ENCODE results near the gene CLK2. TPM values are rescaled to one million over a fixed set of nuclear protein-coding genes. Genes with fewer than 3 reads are reported as not detected.

Gene CLK2
- total and polyA plus RNA-seq, 9 of the 15 experiments (the other 6 are each of a cell fraction or from before 2014, with no cell fraction given): 13.5 to 81.4 (median 39.6) TPM

DNA sequence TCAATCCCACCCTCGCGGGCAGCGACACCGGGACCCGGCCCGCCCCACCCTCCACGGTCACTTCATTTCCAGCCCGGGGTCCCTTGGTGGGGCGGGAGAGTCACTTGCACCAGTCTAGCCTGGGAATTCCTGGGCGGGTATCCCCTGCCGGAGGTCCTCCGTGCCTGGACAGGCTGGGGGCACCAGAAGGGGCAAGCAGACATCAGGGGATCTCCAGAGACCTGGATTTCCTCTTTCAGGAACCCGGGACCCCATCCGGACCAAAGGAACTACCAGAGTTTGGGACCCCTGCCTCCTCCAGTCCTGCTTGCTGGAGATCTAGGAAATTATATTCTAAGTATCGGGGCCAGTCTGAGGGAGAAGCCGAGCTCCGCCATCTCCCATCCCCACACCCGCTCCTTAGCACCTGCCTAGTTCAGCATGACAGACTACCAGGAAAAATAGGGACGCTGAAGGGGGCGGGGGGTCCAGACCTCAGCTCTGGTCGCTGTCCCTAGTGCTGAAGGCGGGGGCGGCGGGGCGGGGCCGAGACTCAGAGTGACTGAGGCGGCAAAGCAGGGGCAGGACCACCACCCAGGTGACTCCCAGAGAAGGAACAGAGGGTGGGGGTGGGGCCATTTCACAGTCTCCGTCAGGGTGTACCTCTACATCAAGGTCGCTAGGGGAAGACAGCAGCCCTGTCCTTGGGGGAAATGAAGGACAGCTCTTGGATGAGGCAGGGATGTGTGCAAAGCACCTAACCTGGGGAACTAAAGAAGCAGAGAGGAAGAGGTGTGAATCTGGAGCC is 4.8 kb upstream of the CLK2 start:
- POLR2A ChIA-PET: interaction anchor here (0.6 to 1.0 kb wide), 6 partner anchors 10 to 95 kb away, joined by 3 to 5 read pairs (median 3); partner anchors contain the start of gene SCAMP3
- TF ChIP-seq MTA1 (IDR thresholded peaks at IDR 0.05; ENCODE audit: borderline replicate concordance) (no peak), EGR1 (conservative IDR thresholded peaks at IDR 0.05) (peak; percentile 97), RCOR1 (IDR thresholded peaks at IDR 0.05; ENCODE audit: borderline replicate concordance in 1 of 2, low read depth in 2 of 2, low read length in 2 of 2) (peak in 1 of 2 experiments; percentile 5; a peak in 1 of 4 replicates), MXI1 (IDR thresholded peaks at IDR 0.05; ENCODE audit: low read depth, low read length) (0 out of 2 replicates have a peak, but pooled peaks have one; percentile 30), RFX5 (IDR thresholded peaks at IDR 0.05; ENCODE audit: low read depth, low read length) (no peak), POLR2AphosphoS5 (IDR thresholded peaks at IDR 0.05; ENCODE audit: control insufficient read depth, insufficient read depth, low read depth, low read length) (no peak), CEBPB (tag; IDR thresholded peaks at IDR 0.05) (no peak), ZNF3 (CRISPR knock-in tag; IDR thresholded peaks at IDR 0.05) (no peak), SAP30 (IDR thresholded peaks at IDR 0.05; ENCODE audit: borderline replicate concordance, insufficient read depth, low read depth, low read length, poor library complexity, severe bottlenecking) (peak; percentile 49), ZBTB7A (IDR thresholded peaks at IDR 0.05; ENCODE audit: borderline replicate concordance, control insufficient read depth, low read depth, low read length) (peak; percentile 96), VEZF1 (CRISPR knock-in tag; IDR thresholded peaks at IDR 0.05) (peak; percentile 59), SOX6 (IDR thresholded peaks at IDR 0.05) (no peak), CBX5 (IDR thresholded peaks at IDR 0.05; ENCODE audit: borderline replicate concordance, low read depth) (peak; percentile 17; the same call in 1 of the 2 replicates), RBM39 (optimal IDR thresholded peaks at IDR 0.05; ENCODE audit: low read depth, low read length) (no peak), CREM (IDR thresholded peaks at IDR 0.05; ENCODE audit: low read depth) (peak; percentile 34; the same call in 1 of the 2 replicates), SETDB1 (IDR thresholded peaks at IDR 0.05; ENCODE audit: low read length) (no peak), ESRRA (IDR thresholded peaks at IDR 0.05; ENCODE audit: borderline replicate concordance, low read depth) (peak; percentile 58; the same call in 1 of the 2 replicates)
- TF ChIP-seq, protein P1, sequence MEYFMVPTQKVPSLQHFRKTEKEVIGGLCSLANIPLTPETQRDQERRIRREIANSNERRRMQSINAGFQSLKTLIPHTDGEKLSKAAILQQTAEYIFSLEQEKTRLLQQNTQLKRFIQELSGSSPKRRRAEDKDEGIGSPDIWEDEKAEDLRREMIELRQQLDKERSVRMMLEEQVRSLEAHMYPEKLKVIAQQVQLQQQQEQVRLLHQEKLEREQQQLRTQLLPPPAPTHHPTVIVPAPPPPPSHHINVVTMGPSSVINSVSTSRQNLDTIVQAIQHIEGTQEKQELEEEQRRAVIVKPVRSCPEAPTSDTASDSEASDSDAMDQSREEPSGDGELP (CRISPR knock-in tag; IDR thresholded peaks at IDR 0.05; ENCODE audit: borderline replicate concordance): peak; percentile 68; the same call in 1 of the 2 replicates
- TF ChIP-seq, protein P2, sequence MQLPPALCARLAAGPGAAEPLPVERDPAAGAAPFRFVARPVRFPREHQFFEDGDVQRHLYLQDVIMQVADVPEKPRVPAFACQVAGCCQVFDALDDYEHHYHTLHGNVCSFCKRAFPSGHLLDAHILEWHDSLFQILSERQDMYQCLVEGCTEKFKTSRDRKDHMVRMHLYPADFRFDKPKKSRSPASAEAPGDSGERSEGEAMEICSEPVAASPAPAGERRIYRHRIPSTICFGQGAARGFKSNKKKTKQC (CRISPR knock-in tag; IDR thresholded peaks at IDR 0.05): peak; percentile 59

More for the DNA sequence above, 4.8 kb upstream of the CLK2 start:
- intact Hi-C loops (cut with micrococcal nuclease): loop anchor here (1.0 to 2.0 kb wide), 3 partner anchors 23 to 45 kb away; partner anchors contain the start of genes FDPS and PKLR
- CTCF ChIA-PET (ENCODE audit: low intra/inter-chr PET ratio): interaction anchor here (0.7 to 2.0 kb wide), 3 partner anchors 29 to 45 kb away, joined by 3 to 12 read pairs (median 5); no protein-coding TSS in a partner anchor
- 2% methylated on average over 22 of the region's 29 CpGs for WGBS (ENCODE audit: insufficient coverage, low coverage, missing lambda C conversion rate)
- peak overlapping the region; percentile 57 for H3K4me3 ChIP-seq
- peaks cover 9% of the 10 kb centered on the region for H3K79me2 ChIP-seq (ENCODE audit: control insufficient read depth, insufficient read depth, low read length)
- ATAC-seq (peak; percentile 30), FAIRE-seq (peak; percentile 60), DNase-seq (ENCODE audit: extremely low read depth in 1 of 4, low spot score in 3 of 4) (peak; percentile 75 to 87 (median 84))
- no peaks in the 10 kb centered on the region for H3K9me3 ChIP-seq (replicated peaks; ENCODE audit: control insufficient read depth, insufficient read depth, low read depth, low read length)
- in situ Hi-C loops (cut with MboI): no loop called here
- peaks cover 4% of the 10 kb centered on the region; the same call in 1 of the 3 replicates for H3K36me3 ChIP-seq (ENCODE audit: control insufficient read depth, insufficient read depth, low read length)
- peaks cover 18 to 46% of the 10 kb centered on the region in 2 experiments; a peak in 4 of 5 replicates for H3K4me1 ChIP-seq (replicated peaks in 1 of 2; ENCODE audit: control insufficient read depth in 2 of 2, insufficient read depth in 2 of 2, low read length in 2 of 2)
- no peak overlapping the region for H3K27ac ChIP-seq (ENCODE audit: extremely low read depth, low read depth, low read length)
- H3K9ac ChIP-seq (ENCODE audit: insufficient read depth in 1 of 2, low read depth in 2 of 2, low read length in 2 of 2): peak overlapping the region; percentile 39 to 93; a peak in 3 of 4 replicates
- BruUV-seq (replicated peaks): no TSS peak
- H2AFZ ChIP-seq (ENCODE audit: low read depth, low read length): peak overlapping the region; percentile 92
- no peaks in the 10 kb centered on the region for H3K27me3 ChIP-seq (ENCODE audit: control insufficient read depth in 2 of 2, insufficient read depth in 2 of 2, low read length in 2 of 2)
- H3K4me2 ChIP-seq (ENCODE audit: insufficient read depth, low read length): peak overlapping the region; percentile 80
- no peaks in the 10 kb centered on the region for H4K20me1 ChIP-seq (replicated peaks; ENCODE audit: control insufficient read depth, insufficient read depth, low read length)
- H3K9me1 ChIP-seq (ENCODE audit: control insufficient read depth, insufficient read depth, low read length): no peaks in the 10 kb centered on the region
